MM.1S (cell line): Measurements from ENCODE around the gene BCAS3.

Source experiments
- DNase-seq: peaks from one replicate; pipeline ENCODE4 v3.0.0-alpha.2; 2015
- H2AFZ ChIP-seq: fragments of 300-600 bp; sonication (generic); 2 replicates; pipeline ENCODE4 v1.6.0; 2016; ENCODE audit warnings: antibody characterized with exemption, low read length
- H3F3A ChIP-seq: fragments of 300-600 bp; sonication (generic); 2 replicates; pipeline ENCODE4 v1.6.1; 2016; ENCODE audit warnings: mild to moderate bottlenecking, antibody characterized with exemption, low read length, moderate library complexity, mixed read lengths; ENCODE audit not compliant: insufficient read depth
- H3K27ac ChIP-seq: fragments of 300-600 bp; sonication (generic); 2 replicates; pipeline ENCODE4 v1.5.1; 2016; ENCODE audit warnings: mild to moderate bottlenecking, low read length
- H3K27me3 ChIP-seq: fragments of 300-600 bp; sonication (generic); replicated peaks from 2 replicates; pipeline ENCODE4 v1.6.0; 2016; ENCODE audit warnings: low read length; ENCODE audit not compliant: insufficient read depth
- H3K36me3 ChIP-seq: fragments of 300-600 bp; sonication (generic); replicated peaks from 2 replicates; pipeline ENCODE4 v1.6.1; 2016; ENCODE audit warnings: mild to moderate bottlenecking, low read length, mixed read lengths; ENCODE audit not compliant: insufficient read depth
- H3K4me1 ChIP-seq: fragments of 300-600 bp; sonication (generic); 2 replicates; pipeline ENCODE4 v1.6.1; 2016; ENCODE audit warnings: low read length, mixed read lengths
- H3K4me2 ChIP-seq: fragments of 300-600 bp; sonication (generic); 2 replicates; pipeline ENCODE4 v1.6.0; 2016; ENCODE audit warnings: low read depth, low read length
- H3K4me3 ChIP-seq: fragments of 300-600 bp; sonication (generic); 2 replicates; pipeline ENCODE4 v1.5.1; 2016; ENCODE audit warnings: low read length, mixed read lengths
- H3K79me2 ChIP-seq: fragments of 300-600 bp; sonication (generic); 2 replicates; pipeline ENCODE4 v1.6.1; 2016; ENCODE audit warnings: mixed run types, low read length, mixed read lengths
- H3K9ac ChIP-seq: fragments of 300-600 bp; sonication (generic); 2 replicates; pipeline ENCODE4 v1.6.1; 2016; ENCODE audit warnings: low read length, mixed read lengths
- H3K9me2 ChIP-seq: fragments of 300-600 bp; sonication (generic); replicated peaks from 2 replicates; pipeline ENCODE4 v1.6.1; 2016; ENCODE audit warnings: mild to moderate bottlenecking, low read length, mixed read lengths; ENCODE audit not compliant: insufficient read depth
- H3K9me3 ChIP-seq: fragments of 300-600 bp; sonication (generic); replicated peaks from 2 replicates; pipeline ENCODE4 v1.6.1; 2016; ENCODE audit warnings: mild to moderate bottlenecking, low read length, mixed read lengths; ENCODE audit not compliant: insufficient read depth
- H4K20me1 ChIP-seq: fragments of 300-600 bp; sonication (generic); 2 replicates; pipeline ENCODE4 v1.6.1; 2016; ENCODE audit warnings: mild to moderate bottlenecking, low read length, moderate library complexity, mixed read lengths; ENCODE audit not compliant: insufficient read depth
- EZH2 ChIP-seq: fragments of 300-600 bp; sonication (generic); optimal IDR thresholded peaks from 2 replicates; pipeline ENCODE3; 2017; ENCODE audit warnings: low read depth, mild to moderate bottlenecking, antibody characterized with exemption, low read length, mixed read lengths
- EZH2phosphoT487 ChIP-seq: fragments of 300-600 bp; sonication (generic); IDR thresholded peaks from 2 replicates; pipeline ENCODE4 v1.6.1; 2018; ENCODE audit warnings: antibody characterized with exemption, low read length
- TF ChIP-seq, protein P1 (sequence below): fragments of 300-600 bp; sonication (generic); IDR thresholded peaks from 2 replicates; pipeline ENCODE4 v1.5.1; 2016; ENCODE audit warnings: antibody characterized with exemption, low read length, mixed read lengths

BCAS3 gene

DNA sequence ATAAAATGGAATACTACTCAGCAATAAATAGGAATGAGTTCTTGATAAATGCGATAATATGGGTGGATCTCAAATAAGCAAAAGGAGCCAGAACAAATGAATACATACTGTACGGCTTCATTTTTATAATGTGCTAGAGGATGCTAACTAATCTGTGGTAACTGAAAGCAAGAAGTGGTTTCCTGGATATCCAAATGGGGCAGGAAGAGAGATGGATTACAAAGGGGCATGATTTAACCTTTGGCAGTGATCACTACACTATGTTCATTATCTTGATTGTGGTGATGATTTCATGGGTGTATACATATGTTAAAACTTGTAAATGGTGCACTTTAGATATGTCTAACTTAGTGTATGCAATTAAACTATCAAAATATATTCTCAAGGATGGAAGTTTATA is 499.7 kb downstream of the BCAS3 start:
- H3K27ac ChIP-seq: no peak overlapping the region
- no peak for DNase-seq
- no peaks in the 10 kb centered on the region for H3K9me3 ChIP-seq
- H2AFZ ChIP-seq: no peak overlapping the region
- H3K79me2 ChIP-seq: no peaks in the 10 kb centered on the region
- H3K4me2 ChIP-seq: no peak overlapping the region
- H3K9ac ChIP-seq: no peak overlapping the region
- no peak overlapping the region for H3K4me3 ChIP-seq
- no peaks in the 10 kb centered on the region for H3K9me2 ChIP-seq
- no peaks in the 10 kb centered on the region for H3K4me1 ChIP-seq
- TF ChIP-seq EZH2phosphoT487 (no peak), EZH2 (no peak)
- no peaks in the 10 kb centered on the region for H3F3A ChIP-seq
- no peaks in the 10 kb centered on the region for H4K20me1 ChIP-seq
- no peaks in the 10 kb centered on the region for H3K27me3 ChIP-seq
- H3K36me3 ChIP-seq: no peaks in the 10 kb centered on the region

DNA sequence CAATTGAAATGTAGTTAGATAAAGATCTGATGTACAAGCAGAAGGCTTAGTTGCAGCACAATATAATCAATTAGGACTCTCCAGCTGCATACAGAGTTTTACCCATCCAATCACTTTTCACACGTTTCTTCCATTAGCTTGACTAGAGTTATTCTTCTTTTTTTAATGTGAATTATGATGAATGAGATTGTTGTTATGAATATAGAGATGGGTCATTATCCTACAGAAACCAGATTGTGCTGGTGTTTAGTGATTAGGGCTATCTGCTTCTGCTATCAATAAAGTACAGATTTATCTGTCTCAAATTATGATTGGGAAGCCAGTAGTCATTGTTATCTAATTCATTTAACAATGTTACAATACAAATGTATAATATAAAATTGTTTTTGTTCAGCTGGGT is 500.6 kb downstream of the BCAS3 start:
- Histone ChIP-seq H3K27ac (no peak overlapping the region), H2AFZ (no peak overlapping the region), H3K9me2 (no peaks in the 10 kb centered on the region)

DNA sequence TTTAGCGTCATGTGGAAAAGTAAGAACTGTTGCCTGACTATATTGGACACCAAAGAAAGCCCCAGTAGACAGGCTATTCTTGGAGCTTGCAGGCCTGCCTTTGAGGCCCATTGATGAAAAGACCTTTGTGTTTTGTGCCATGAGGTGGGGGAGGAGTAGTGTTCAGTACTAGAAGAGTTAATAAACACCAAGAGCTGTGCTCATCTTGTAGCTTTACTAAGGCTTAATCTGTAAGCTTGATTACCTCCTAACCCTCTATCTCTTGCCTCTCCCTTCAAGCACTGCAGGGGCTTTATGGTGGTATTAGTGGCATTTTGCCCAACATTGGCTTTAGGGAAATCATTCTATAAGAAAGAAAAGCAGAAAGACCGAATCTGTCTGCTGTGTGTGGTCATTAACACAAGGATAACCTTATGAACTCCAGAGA is 501.7 kb downstream of the BCAS3 start:
- H3K4me1 ChIP-seq: no peaks in the 10 kb centered on the region
- no peak overlapping the region for H3K4me3 ChIP-seq
- no peaks in the 10 kb centered on the region for H3K27me3 ChIP-seq
- no peak for TF ChIP-seq EZH2phosphoT487
- no peak for TF ChIP-seq EZH2
- TF ChIP-seq, protein P1, sequence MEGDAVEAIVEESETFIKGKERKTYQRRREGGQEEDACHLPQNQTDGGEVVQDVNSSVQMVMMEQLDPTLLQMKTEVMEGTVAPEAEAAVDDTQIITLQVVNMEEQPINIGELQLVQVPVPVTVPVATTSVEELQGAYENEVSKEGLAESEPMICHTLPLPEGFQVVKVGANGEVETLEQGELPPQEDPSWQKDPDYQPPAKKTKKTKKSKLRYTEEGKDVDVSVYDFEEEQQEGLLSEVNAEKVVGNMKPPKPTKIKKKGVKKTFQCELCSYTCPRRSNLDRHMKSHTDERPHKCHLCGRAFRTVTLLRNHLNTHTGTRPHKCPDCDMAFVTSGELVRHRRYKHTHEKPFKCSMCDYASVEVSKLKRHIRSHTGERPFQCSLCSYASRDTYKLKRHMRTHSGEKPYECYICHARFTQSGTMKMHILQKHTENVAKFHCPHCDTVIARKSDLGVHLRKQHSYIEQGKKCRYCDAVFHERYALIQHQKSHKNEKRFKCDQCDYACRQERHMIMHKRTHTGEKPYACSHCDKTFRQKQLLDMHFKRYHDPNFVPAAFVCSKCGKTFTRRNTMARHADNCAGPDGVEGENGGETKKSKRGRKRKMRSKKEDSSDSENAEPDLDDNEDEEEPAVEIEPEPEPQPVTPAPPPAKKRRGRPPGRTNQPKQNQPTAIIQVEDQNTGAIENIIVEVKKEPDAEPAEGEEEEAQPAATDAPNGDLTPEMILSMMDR: no peak
- H4K20me1 ChIP-seq: no peaks in the 10 kb centered on the region
- H3K36me3 ChIP-seq: no peaks in the 10 kb centered on the region
- no peaks in the 10 kb centered on the region for H3K9me2 ChIP-seq
- H2AFZ ChIP-seq: no peak overlapping the region
- H3K79me2 ChIP-seq: no peaks in the 10 kb centered on the region
- DNase-seq: no peak
- H3K9me3 ChIP-seq: no peaks in the 10 kb centered on the region
- no peak overlapping the region for H3K27ac ChIP-seq
- H3K9ac ChIP-seq: no peak overlapping the region
- H3K4me2 ChIP-seq: no peak overlapping the region
- H3F3A ChIP-seq: no peaks in the 10 kb centered on the region

More for the DNA sequence above, 500.6 kb downstream of the BCAS3 start:
- Histone ChIP-seq H3K36me3 (no peaks in the 10 kb centered on the region), H3K4me2 (no peak overlapping the region), H4K20me1 (no peaks in the 10 kb centered on the region), H3K79me2 (no peaks in the 10 kb centered on the region), H3K27me3 (no peaks in the 10 kb centered on the region), H3K9ac (no peak overlapping the region), H3F3A (no peaks in the 10 kb centered on the region), H3K4me1 (no peaks in the 10 kb centered on the region), H3K9me3 (no peaks in the 10 kb centered on the region), H3K4me3 (no peak overlapping the region)
- no peak for DNase-seq
- no peak for TF ChIP-seq EZH2
- TF ChIP-seq, protein P1: no peak
- TF ChIP-seq EZH2phosphoT487: no peak

DNA sequence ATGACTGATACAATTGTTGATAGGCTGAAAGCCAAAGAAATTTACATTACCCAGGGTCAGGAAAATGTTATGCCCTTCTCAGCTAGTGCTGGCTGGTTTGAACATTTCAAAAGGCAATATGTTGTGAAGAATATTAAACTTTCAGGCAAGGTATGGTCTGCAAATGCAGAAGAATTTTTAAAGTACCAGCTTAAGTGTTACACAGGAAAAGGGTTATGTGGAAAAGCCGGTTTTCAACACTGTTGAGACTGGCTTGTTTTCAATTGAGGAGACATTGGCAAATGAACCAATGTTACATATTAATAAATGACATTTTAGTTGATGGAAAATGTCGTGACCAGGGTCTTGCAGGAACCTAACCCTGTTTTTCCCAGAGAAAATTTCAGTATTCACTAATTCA is 506.1 kb downstream of the BCAS3 start:
- no peak overlapping the region for H2AFZ ChIP-seq
- TF ChIP-seq EZH2 (no peak), EZH2phosphoT487 (no peak)
- TF ChIP-seq, protein P1: no peak
- H3K36me3 ChIP-seq: no peaks in the 10 kb centered on the region
- no peaks in the 10 kb centered on the region for H3K9me3 ChIP-seq
- no peak for DNase-seq
- H4K20me1 ChIP-seq: no peaks in the 10 kb centered on the region
- H3K9me2 ChIP-seq: no peaks in the 10 kb centered on the region
- no peaks in the 10 kb centered on the region for H3K79me2 ChIP-seq
- no peaks in the 10 kb centered on the region for H3K4me1 ChIP-seq
- H3K27me3 ChIP-seq: no peaks in the 10 kb centered on the region
- H3K27ac ChIP-seq: no peak overlapping the region
- H3K4me2 ChIP-seq: no peak overlapping the region
- H3K4me3 ChIP-seq: no peak overlapping the region
- no peaks in the 10 kb centered on the region for H3F3A ChIP-seq
- no peak overlapping the region for H3K9ac ChIP-seq
